ENCODE results near the gene CABYR.

The CABYR gene

GRCh38 chr18:24138789-24139616 is at the start of gene CABYR:
CABYR (plus strand) TSS chr18:24139062; CDS start chr18:24143115, 4,053 bp downstream.
- peak; percentile 92 for DNase-seq (ENCODE audit: low spot score)

GRCh38 chr18:24089076-24089475 is 49.8 kb upstream of the CABYR start:
- peak; percentile 54 for DNase-seq (ENCODE audit: low spot score)

GRCh38 chr18:24089515-24090337 is 49.1 kb upstream of the CABYR start:
- DNase-seq (ENCODE audit: low spot score): no peak

GRCh38 chr18:24090876-24091275 is 48.0 kb upstream of the CABYR start:
- no peak for DNase-seq (ENCODE audit: low spot score)

- DNase-seq (ENCODE audit: low spot score): no peak
Measured at GRCh38 chr18:24094561-24094960, 44.3 kb upstream of the CABYR start.

- DNase-seq (ENCODE audit: low spot score): no peak
Measured at GRCh38 chr18:24095976-24096375, 42.9 kb upstream of the CABYR start.

GRCh38 chr18:24103320-24104021 is 35.4 kb upstream of the CABYR start:
- no peak for DNase-seq (ENCODE audit: low spot score)

GRCh38 chr18:24104486-24104885 is 34.4 kb upstream of the CABYR start:
- DNase-seq (ENCODE audit: low spot score): no peak

GRCh38 chr18:24108641-24109040 is 30.2 kb upstream of the CABYR start:
- DNase-seq (ENCODE audit: low spot score): no peak

GRCh38 chr18:24111936-24112335 is 26.9 kb upstream of the CABYR start:
- no peak for DNase-seq (ENCODE audit: low spot score)

- no peak for DNase-seq (ENCODE audit: low spot score)
Measured at GRCh38 chr18:24112464-24112863, 26.4 kb upstream of the CABYR start.

GRCh38 chr18:24112874-24113615 is 25.8 kb upstream of the CABYR start:
- no peak for DNase-seq (ENCODE audit: low spot score)

GRCh38 chr18:24114924-24115549 is 23.8 kb upstream of the CABYR start:
- DNase-seq (ENCODE audit: low spot score): no peak

- DNase-seq (ENCODE audit: low spot score): no peak
Measured at GRCh38 chr18:24115628-24116027, 23.2 kb upstream of the CABYR start.

GRCh38 chr18:24118750-24119577 is 19.9 kb upstream of the CABYR start:
- DNase-seq (ENCODE audit: low spot score): peak; percentile 85

GRCh38 chr18:24120676-24121075 is 18.2 kb upstream of the CABYR start:
- DNase-seq (ENCODE audit: low spot score): no peak

- no peak for DNase-seq (ENCODE audit: low spot score)
Measured at GRCh38 chr18:24121625-24122024, 17.2 kb upstream of the CABYR start.

- no peak for DNase-seq (ENCODE audit: low spot score)
Measured at GRCh38 chr18:24126155-24126961, 12.5 kb upstream of the CABYR start.

- no peak for DNase-seq (ENCODE audit: low spot score)
Measured at GRCh38 chr18:24127735-24128134, 11.1 kb upstream of the CABYR start.

GRCh38 chr18:24128700-24129099 is 10.2 kb upstream of the CABYR start:
- DNase-seq (ENCODE audit: low spot score): no peak

Data from Ammon's horn (tissue), 1 donor.